Measurements from ENCODE around the gene APBA2. TPM values are rescaled to one million over a fixed set of nuclear protein-coding genes. Genes with fewer than 3 reads are reported as not detected.

The APBA2 gene
- total and polyA plus RNA-seq, 10 of the 15 experiments (the other 5 are each of a cell fraction or from before 2014, with no cell fraction given) = 0.06 to 0.26 (median 0.07) TPM; not detected in 7

DNA sequence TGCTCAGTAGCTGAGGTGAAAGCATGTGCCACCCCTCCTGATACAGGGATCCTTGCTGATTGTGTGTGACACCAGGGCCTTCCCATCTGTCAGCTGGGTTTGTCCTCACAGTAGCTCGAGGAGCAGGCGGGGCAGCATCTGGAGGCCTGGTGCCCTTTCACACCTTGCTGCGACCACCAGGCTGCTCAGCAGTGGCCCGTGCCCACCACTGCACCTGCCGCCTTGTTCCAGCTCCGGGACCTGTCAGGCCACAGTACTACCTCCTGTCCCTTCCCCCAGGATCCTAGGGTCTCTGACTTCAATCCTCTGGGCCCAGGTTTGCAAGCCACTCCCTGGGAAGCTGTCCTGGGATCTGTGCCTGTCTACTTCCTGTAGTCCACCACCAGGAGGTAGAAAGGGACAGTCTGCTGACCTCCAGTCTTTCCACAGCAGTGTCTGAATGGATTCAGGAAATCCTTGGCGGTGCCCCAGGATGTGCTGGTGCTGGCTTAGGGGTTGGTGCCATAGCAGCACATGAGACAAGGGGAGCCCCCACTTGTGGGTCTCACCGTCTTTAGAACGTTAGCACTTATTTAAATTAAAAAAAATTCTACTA lies 27.5 kb downstream of the APBA2 start:
- Histone ChIP-seq H3K4me1 (ENCODE audit: control insufficient read depth, insufficient read depth, low read length) (no peaks in the 10 kb centered on the region), H3K36me3 (ENCODE audit: control insufficient read depth in 2 of 2, insufficient read depth in 2 of 2, low read length in 1 of 2) (no peaks in the 10 kb centered on the region), H3K27me3 (replicated peaks in 1 of 2; ENCODE audit: control insufficient read depth in 2 of 2, insufficient read depth in 2 of 2, low read length in 1 of 2) (no peaks in the 10 kb centered on the region), H3K9ac (ENCODE audit: control insufficient read depth, insufficient read depth, low read length) (no peak overlapping the region), H2AFZ (ENCODE audit: control insufficient read depth, low read depth, low read length) (no peak overlapping the region), H4K20me1 (ENCODE audit: control insufficient read depth, insufficient read depth) (no peaks in the 10 kb centered on the region), H3K4me3 (no peak overlapping the region), H3K79me2 (ENCODE audit: control insufficient read depth, insufficient read depth, low read length) (no peaks in the 10 kb centered on the region), H3K4me2 (ENCODE audit: control insufficient read depth, insufficient read depth) (no peak overlapping the region), H3K27ac (ENCODE audit: control insufficient read depth, insufficient read depth) (no peak overlapping the region), H3K9me3 (replicated peaks; ENCODE audit: control insufficient read depth, insufficient read depth, low read length) (no peaks in the 10 kb centered on the region)
- WGBS (ENCODE audit: insufficient coverage, insufficient replicate concordance, low lambda C conversion rate, missing lambda C conversion rate) = 58% methylated on average over 9 of the region's 9 CpGs
- ChIA-PET CTCF (interaction anchor here (1.4 kb wide), 1 partner anchor 189 kb away, joined by 3 read pairs; no protein-coding TSS in a partner anchor), SMC1A (ENCODE audit: uncharacterized antibody, unreplicated experiment) (no interaction called here), POLR2A (no interaction called here), RAD21 (ENCODE audit: unreplicated experiment) (no interaction called here)
- intact Hi-C loops (cut with micrococcal nuclease; ENCODE audit: unreplicated experiment) (no loop called here), in situ Hi-C loops (cut with MboI) (no loop called here)
- no TSS peak for BruUV-seq (replicated peaks)
- DNase-seq (ENCODE audit: low read depth, low spot score) = no peak
- ATAC-seq = no peak
- FAIRE-seq = no peak
- TF ChIP-seq, protein P1, sequence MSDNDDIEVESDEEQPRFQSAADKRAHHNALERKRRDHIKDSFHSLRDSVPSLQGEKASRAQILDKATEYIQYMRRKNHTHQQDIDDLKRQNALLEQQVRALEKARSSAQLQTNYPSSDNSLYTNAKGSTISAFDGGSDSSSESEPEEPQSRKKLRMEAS (IDR thresholded peaks at IDR 0.05; ENCODE audit: low read depth, low read length) = no peak
- TF ChIP-seq, protein P2, sequence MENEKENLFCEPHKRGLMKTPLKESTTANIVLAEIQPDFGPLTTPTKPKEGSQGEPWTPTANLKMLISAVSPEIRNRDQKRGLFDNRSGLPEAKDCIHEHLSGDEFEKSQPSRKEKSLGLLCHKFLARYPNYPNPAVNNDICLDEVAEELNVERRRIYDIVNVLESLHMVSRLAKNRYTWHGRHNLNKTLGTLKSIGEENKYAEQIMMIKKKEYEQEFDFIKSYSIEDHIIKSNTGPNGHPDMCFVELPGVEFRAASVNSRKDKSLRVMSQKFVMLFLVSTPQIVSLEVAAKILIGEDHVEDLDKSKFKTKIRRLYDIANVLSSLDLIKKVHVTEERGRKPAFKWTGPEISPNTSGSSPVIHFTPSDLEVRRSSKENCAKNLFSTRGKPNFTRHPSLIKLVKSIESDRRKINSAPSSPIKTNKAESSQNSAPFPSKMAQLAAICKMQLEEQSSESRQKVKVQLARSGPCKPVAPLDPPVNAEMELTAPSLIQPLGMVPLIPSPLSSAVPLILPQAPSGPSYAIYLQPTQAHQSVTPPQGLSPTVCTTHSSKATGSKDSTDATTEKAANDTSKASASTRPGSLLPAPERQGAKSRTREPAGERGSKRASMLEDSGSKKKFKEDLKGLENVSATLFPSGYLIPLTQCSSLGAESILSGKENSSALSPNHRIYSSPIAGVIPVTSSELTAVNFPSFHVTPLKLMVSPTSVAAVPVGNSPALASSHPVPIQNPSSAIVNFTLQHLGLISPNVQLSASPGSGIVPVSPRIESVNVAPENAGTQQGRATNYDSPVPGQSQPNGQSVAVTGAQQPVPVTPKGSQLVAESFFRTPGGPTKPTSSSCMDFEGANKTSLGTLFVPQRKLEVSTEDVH (IDR thresholded peaks at IDR 0.05; ENCODE audit: low read depth, partially characterized antibody) = no peak
- no peak for TF ChIP-seq MYB (IDR thresholded peaks at IDR 0.05; ENCODE audit: borderline replicate concordance, low read depth, low read length)
- TF ChIP-seq, protein P3, sequence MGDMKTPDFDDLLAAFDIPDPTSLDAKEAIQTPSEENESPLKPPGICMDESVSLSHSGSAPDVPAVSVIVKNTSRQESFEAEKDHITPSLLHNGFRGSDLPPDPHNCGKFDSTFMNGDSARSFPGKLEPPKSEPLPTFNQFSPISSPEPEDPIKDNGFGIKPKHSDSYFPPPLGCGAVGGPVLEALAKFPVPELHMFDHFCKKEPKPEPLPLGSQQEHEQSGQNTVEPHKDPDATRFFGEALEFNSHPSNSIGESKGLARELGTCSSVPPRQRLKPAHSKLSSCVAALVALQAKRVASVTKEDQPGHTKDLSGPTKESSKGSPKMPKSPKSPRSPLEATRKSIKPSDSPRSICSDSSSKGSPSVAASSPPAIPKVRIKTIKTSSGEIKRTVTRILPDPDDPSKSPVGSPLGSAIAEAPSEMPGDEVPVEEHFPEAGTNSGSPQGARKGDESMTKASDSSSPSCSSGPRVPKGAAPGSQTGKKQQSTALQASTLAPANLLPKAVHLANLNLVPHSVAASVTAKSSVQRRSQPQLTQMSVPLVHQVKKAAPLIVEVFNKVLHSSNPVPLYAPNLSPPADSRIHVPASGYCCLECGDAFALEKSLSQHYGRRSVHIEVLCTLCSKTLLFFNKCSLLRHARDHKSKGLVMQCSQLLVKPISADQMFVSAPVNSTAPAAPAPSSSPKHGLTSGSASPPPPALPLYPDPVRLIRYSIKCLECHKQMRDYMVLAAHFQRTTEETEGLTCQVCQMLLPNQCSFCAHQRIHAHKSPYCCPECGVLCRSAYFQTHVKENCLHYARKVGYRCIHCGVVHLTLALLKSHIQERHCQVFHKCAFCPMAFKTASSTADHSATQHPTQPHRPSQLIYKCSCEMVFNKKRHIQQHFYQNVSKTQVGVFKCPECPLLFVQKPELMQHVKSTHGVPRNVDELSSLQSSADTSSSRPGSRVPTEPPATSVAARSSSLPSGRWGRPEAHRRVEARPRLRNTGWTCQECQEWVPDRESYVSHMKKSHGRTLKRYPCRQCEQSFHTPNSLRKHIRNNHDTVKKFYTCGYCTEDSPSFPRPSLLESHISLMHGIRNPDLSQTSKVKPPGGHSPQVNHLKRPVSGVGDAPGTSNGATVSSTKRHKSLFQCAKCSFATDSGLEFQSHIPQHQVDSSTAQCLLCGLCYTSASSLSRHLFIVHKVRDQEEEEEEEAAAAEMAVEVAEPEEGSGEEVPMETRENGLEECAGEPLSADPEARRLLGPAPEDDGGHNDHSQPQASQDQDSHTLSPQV (IDR thresholded peaks at IDR 0.05) = no peak
- TF ChIP-seq STAT1 (conservative IDR thresholded peaks at IDR 0.05) = no peak
- TF ChIP-seq CREB1 (IDR thresholded peaks at IDR 0.05; ENCODE audit: low read depth) = no peak
- TF ChIP-seq SUPT20H (IDR thresholded peaks at IDR 0.05; ENCODE audit: borderline replicate concordance, control insufficient read depth, low read depth, low read length) = no peak
- TF ChIP-seq ZNF384 (IDR thresholded peaks at IDR 0.05; ENCODE audit: borderline replicate concordance, low read depth, low read length) = no peak
- TF ChIP-seq POLR2AphosphoS5 (IDR thresholded peaks at IDR 0.05; ENCODE audit: low read length) = no peak
- TF ChIP-seq, protein P4, sequence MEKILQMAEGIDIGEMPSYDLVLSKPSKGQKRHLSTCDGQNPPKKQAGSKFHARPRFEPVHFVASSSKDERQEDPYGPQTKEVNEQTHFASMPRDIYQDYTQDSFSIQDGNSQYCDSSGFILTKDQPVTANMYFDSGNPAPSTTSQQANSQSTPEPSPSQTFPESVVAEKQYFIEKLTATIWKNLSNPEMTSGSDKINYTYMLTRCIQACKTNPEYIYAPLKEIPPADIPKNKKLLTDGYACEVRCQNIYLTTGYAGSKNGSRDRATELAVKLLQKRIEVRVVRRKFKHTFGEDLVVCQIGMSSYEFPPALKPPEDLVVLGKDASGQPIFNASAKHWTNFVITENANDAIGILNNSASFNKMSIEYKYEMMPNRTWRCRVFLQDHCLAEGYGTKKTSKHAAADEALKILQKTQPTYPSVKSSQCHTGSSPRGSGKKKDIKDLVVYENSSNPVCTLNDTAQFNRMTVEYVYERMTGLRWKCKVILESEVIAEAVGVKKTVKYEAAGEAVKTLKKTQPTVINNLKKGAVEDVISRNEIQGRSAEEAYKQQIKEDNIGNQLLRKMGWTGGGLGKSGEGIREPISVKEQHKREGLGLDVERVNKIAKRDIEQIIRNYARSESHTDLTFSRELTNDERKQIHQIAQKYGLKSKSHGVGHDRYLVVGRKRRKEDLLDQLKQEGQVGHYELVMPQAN (conservative IDR thresholded peaks at IDR 0.05) = no peak
- TF ChIP-seq, protein P5, sequence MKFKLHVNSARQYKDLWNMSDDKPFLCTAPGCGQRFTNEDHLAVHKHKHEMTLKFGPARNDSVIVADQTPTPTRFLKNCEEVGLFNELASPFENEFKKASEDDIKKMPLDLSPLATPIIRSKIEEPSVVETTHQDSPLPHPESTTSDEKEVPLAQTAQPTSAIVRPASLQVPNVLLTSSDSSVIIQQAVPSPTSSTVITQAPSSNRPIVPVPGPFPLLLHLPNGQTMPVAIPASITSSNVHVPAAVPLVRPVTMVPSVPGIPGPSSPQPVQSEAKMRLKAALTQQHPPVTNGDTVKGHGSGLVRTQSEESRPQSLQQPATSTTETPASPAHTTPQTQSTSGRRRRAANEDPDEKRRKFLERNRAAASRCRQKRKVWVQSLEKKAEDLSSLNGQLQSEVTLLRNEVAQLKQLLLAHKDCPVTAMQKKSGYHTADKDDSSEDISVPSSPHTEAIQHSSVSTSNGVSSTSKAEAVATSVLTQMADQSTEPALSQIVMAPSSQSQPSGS (IDR thresholded peaks at IDR 0.05; ENCODE audit: low read length) = no peak
- TF ChIP-seq ESRRA (IDR thresholded peaks at IDR 0.05; ENCODE audit: low read length) = no peak
